Muscle of leg (tissue), 11 donors: ENCODE measurements around the gene OVCH1. TPM values are rescaled to one million over a fixed set of nuclear protein-coding genes. Genes with fewer than 3 reads are reported as not detected.
A peak's percentile ranks its signal among the peaks of the same experiment; 100 is the strongest.

Experiments
- DNase-seq: peaks from one replicate; pipeline ENCODE4 v3.0.0; 2013
- H3K27ac ChIP-seq: one replicate; pipeline ENCODE4 v1.5.1; 2013; ENCODE audit warnings: mild to moderate bottlenecking, low read length, control low read depth
- H3K27me3 ChIP-seq: one replicate; pipeline ENCODE4 v1.6.1; 2013; ENCODE audit warnings: low read length; ENCODE audit not compliant: control insufficient read depth, insufficient read depth
- H3K36me3 ChIP-seq: one replicate; pipeline ENCODE4 v1.6.1; 2013; ENCODE audit warnings: low read length; ENCODE audit not compliant: control insufficient read depth, insufficient read depth
- H3K4me1 ChIP-seq: one replicate; pipeline ENCODE4 v1.6.1; 2013; ENCODE audit warnings: low read length; ENCODE audit not compliant: control insufficient read depth, insufficient read depth
- H3K4me3 ChIP-seq: one replicate; pipeline ENCODE4 v1.5.1; 2013; ENCODE audit warnings: low read length, control low read depth
- H3K9me3 ChIP-seq: replicated peaks from 2 replicates; pipeline ENCODE4 v1.6.1; 2013; ENCODE audit warnings: low read depth, low read length; ENCODE audit not compliant: control insufficient read depth
- WGBS: methylation state at CpG from one replicate; pipeline ENCODE4 v1.1.5; 2013; ENCODE audit warnings: missing lambda C conversion rate; ENCODE audit not compliant: insufficient coverage; 5-methylcytosine and 5-hydroxymethylcytosine counted together
- polyA plus RNA-seq, 8 donors: library from polyadenylated mRNA; unstranded; fragments of 120-200 nt; gene quantifications; one replicate each; pipeline versions ENCODE4 v1.2.1 to v1.2.3, GENCODE V29; 2013; ENCODE audit warnings: inconsistent platforms in 1 of 8, low replicate concordance in 1 of 8; ENCODE audit not compliant: insufficient read length in 8 of 8, insufficient read depth in 1 of 8
- total RNA-seq: library from RNA; stranded (reverse); fragments of 120-200 nt; gene quantifications from one replicate; pipeline ENCODE4 v1.2.4, GENCODE V29; 2013

Gene OVCH1
- total and polyA plus RNA-seq, 9 donors, result 0.06 to 1.2 (median 0.21) TPM

DNA sequence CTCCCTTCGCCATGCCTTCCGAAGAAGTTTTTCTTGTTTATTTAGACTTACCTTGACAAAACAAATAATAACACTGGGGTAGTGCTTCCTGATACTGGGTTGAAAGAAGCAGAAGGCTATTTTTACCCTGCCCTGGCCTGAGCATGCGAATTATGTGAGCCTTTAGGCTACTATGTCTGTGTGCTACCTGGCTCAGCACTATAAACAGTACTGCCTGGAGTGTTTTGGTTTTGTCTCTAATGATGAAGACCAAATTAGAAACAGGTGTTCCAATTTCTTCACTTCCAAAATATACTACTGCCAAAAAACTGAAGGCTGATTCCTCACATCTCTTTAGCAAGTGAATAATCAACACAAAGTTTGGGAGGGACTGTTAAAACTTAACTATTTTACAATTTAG is 7.6 kb upstream of the OVCH1 start:
- no peaks in the 10 kb centered on the region for H3K27me3 ChIP-seq
- DNase-seq, result peak; percentile 28
- H3K36me3 ChIP-seq, result peaks cover 4% of the 10 kb centered on the region
- no peak overlapping the region for H3K4me3 ChIP-seq
- H3K9me3 ChIP-seq, result no peaks in the 10 kb centered on the region
- no peaks in the 10 kb centered on the region for H3K4me1 ChIP-seq
- no CpG with 5 or more reads among the region's 3 CpGs for WGBS
- no peak overlapping the region for H3K27ac ChIP-seq

DNA sequence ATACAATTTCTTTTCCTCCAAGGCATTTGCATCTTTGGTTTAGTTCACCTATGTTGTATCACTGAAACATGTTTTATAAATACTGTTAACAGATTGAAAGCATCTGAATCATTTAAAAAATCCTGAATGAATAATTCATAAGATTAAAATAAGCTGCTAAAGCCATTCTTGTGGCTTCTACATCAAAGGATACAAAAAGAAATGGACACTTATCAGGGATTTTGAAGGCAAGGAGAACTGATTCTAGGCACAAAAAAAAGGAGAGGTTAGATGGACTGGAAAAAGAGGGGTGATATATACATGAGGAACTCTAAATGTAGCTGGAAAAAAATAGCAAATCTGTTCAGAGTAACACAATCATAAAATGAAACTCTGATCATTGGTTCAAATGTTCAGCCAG is 5.8 kb upstream of the OVCH1 start:
- Histone ChIP-seq H3K27ac (no peak overlapping the region), H3K27me3 (no peaks in the 10 kb centered on the region), H3K4me1 (no peaks in the 10 kb centered on the region), H3K4me3 (no peak overlapping the region), H3K36me3 (peaks cover 2% of the 10 kb centered on the region), H3K9me3 (no peaks in the 10 kb centered on the region)
- DNase-seq, result no peak

DNA sequence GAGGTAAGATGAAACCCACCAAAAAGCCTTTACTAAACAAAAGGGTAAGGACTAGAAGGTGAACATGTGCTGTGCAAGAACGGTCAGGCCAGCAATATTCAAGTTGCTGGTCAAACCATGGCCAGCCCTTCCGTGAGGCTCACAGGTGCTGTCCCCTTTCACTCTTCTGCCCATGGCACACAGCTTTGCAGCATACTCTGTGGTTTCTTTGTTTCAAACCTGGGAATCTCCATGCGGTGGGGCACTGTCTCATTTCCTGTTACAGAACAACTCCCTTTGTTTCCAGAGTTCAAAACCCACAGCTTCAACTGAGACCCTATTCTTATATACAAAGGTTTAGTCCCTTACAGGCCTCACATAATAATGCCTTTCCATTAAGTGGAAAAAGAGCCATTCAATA is 1.7 kb upstream of the OVCH1 start:
- WGBS, result 80% methylated on average over 3 of the region's 3 CpGs
- Histone ChIP-seq H3K4me3 (no peak overlapping the region), H3K4me1 (no peaks in the 10 kb centered on the region), H3K27ac (no peak overlapping the region), H3K9me3 (no peaks in the 10 kb centered on the region), H3K27me3 (no peaks in the 10 kb centered on the region), H3K36me3 (peaks cover 2% of the 10 kb centered on the region)
- DNase-seq, result no peak

DNA sequence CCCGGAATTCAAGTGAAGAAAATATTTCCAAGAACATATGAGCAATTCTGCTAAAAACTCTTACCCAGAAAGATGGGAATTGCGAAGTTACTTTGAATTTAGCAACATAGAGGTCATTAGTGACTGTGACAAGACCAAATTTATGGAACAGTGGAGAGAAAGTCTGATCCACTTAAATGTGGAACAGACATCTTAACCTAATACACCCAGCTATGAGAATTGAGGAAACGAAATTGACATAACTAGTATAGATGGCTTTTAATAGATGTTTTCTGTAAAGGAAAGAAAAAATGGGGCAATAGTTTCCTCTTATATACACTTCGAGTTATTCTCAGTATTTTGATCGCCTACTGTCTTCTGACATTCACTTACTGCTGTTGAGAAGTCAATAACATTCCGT is 4.6 kb downstream of the OVCH1 start:
- WGBS, result no CpG with 5 or more reads among the region's 6 CpGs
- Histone ChIP-seq H3K36me3 (no peaks in the 10 kb centered on the region), H3K4me1 (no peaks in the 10 kb centered on the region), H3K27ac (no peak overlapping the region), H3K27me3 (no peaks in the 10 kb centered on the region), H3K4me3 (no peak overlapping the region), H3K9me3 (no peaks in the 10 kb centered on the region)
- DNase-seq, result peak; percentile 10

DNA sequence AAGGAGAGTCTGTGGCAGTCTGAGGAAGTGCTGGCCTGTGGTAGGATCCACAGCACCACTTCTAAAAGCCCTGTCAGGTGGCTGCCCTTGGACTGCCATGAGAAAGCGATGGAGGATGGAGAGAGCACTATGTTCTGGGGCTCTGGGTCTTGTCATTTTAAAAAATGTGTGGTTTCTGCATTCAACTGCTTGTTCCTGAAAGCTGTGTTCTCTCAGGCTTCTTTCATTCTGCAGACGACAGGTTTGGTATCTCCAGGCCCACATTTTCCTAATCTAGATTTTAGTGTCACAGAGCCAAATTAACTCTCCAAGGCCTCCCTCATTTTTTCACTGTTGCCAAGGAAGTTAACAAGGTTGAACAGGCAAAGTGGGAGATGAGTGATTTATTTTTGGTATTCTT is 10.5 kb downstream of the OVCH1 start:
- no peak overlapping the region for H3K27ac ChIP-seq
- DNase-seq, result no peak
- H3K4me3 ChIP-seq, result no peak overlapping the region
- H3K36me3 ChIP-seq, result peaks cover 2% of the 10 kb centered on the region
- H3K9me3 ChIP-seq, result no peaks in the 10 kb centered on the region
- H3K27me3 ChIP-seq, result no peaks in the 10 kb centered on the region
- H3K4me1 ChIP-seq, result no peaks in the 10 kb centered on the region
- WGBS, result no CpG with 5 or more reads among the region's 2 CpGs

DNA sequence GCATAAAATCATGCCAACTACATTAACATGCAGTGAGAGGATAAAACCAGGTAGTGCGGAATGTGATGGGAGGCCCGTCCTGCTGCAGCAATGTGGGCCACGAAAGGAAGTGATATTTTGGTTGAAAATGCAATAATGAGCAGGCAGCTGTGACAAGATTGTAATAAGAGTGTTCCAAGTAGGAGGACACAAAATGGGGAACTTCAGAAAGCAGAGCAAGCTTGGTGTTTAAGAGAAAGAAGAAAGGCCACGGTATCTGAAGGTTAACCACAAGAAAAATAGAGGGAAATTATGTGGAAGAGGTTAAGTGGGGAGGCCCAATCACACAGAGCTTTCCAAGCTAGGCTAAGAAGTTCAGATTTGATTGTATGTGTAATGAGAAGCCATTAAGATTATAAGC is 34.3 kb downstream of the OVCH1 start:
- no peaks in the 10 kb centered on the region for H3K27me3 ChIP-seq
- H3K4me3 ChIP-seq, result no peak overlapping the region
- H3K4me1 ChIP-seq, result no peaks in the 10 kb centered on the region
- 79% methylated on average over 3 of the region's 4 CpGs for WGBS
- no peak overlapping the region for H3K27ac ChIP-seq
- no peak for DNase-seq
- H3K9me3 ChIP-seq, result no peaks in the 10 kb centered on the region
- no peaks in the 10 kb centered on the region for H3K36me3 ChIP-seq

DNA sequence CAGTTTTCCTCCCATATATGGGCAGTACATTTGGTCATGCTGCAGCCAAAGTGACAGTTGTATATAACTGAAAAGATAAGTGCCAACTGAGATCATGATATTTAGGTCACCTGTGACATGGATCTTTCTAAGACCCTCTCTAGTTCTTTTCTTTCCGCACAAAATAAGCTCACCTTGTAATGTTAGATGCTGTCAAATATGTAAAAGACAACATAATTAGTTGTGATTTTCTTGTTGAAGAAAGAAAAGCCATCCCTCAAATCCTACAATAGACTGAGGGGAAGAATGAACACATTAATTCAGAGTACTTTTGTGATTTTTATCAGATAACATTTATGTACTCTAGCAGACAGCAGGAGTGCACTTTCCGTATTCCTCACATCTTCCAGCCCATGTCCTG is 37.4 kb downstream of the OVCH1 start:
- no peaks in the 10 kb centered on the region for H3K4me1 ChIP-seq
- no peaks in the 10 kb centered on the region for H3K9me3 ChIP-seq
- H3K27ac ChIP-seq, result no peak overlapping the region
- H3K27me3 ChIP-seq, result no peaks in the 10 kb centered on the region
- no peaks in the 10 kb centered on the region for H3K36me3 ChIP-seq
- H3K4me3 ChIP-seq, result no peak overlapping the region
- DNase-seq, result no peak
- WGBS, result no CpG with 5 or more reads among the region's 2 CpGs

DNA sequence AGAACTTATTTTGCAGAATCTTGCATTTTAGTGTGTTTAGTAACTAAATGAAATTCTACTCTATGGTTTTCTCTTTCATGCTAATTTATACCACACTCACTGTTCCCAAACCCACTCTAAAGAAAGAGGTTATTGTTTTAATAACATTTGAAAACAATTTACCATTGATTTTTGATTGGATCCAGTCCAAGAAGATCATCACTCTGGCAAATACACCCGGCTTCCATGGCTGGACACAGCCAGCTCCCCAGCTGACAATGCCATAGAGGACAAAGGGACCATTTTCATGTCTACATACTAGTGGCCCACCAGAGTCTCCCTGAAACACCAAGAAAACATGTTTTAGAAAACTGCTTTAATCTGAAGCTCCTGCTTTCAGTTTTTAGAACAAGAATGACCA is 42.4 kb downstream of the OVCH1 start:
- no peaks in the 10 kb centered on the region for H3K27me3 ChIP-seq
- no peak overlapping the region for H3K4me3 ChIP-seq
- H3K36me3 ChIP-seq, result no peaks in the 10 kb centered on the region
- H3K27ac ChIP-seq, result no peak overlapping the region
- H3K9me3 ChIP-seq, result no peaks in the 10 kb centered on the region
- no peaks in the 10 kb centered on the region for H3K4me1 ChIP-seq
- WGBS, result no CpG with 5 or more reads among the region's 1 CpG
- DNase-seq, result peak; percentile 40

DNA sequence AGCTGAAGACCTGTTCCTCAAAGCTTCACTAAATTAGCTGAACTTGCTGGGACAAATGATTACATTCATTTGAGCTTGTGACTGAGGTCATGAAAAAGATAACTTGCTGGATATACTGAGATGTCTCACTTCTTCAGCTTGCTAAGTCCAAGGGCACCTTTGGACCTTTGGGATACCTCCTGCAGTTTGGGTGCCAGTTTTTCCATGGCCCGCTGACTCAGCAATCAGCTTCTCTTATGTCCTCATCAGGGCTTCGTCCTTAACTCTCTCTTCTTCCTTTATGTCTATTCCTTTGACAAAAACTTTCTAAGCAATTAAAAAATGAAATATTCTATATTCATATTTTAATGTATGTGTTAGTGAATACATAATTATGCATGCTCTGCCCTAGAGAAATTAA is 45.6 kb downstream of the OVCH1 start:
- DNase-seq, result no peak
- H3K27ac ChIP-seq, result no peak overlapping the region
- H3K27me3 ChIP-seq, result no peaks in the 10 kb centered on the region
- no peak overlapping the region for H3K4me3 ChIP-seq
- no peaks in the 10 kb centered on the region for H3K9me3 ChIP-seq
- H3K36me3 ChIP-seq, result no peaks in the 10 kb centered on the region
- 80% methylated on average over 1 of the region's 2 CpGs for WGBS
- no peaks in the 10 kb centered on the region for H3K4me1 ChIP-seq

DNA sequence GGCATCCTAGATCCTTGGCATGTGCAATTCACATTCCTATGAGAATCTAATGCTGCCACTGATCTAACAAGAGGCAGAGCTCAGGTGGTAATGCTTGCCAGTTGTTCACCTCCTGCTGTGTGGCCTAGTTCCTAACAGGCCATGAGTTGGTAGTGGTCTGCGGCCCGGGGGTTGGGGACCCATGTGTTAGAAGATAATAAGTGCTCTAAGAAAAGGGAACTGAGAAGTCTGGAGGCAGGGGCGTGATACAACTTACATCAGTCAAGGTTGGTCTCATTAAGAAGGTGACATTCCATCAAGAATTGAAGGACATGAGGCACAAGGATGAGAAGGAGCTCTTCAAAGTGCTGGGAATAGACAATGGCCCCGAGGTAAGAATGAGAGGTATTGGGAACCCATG is 49.3 kb downstream of the OVCH1 start:
- H3K4me3 ChIP-seq, result no peak overlapping the region
- no peaks in the 10 kb centered on the region for H3K9me3 ChIP-seq
- DNase-seq, result no peak
- 69% methylated on average over 4 of the region's 4 CpGs for WGBS
- H3K4me1 ChIP-seq, result no peaks in the 10 kb centered on the region
- H3K27me3 ChIP-seq, result no peaks in the 10 kb centered on the region
- no peak overlapping the region for H3K27ac ChIP-seq
- H3K36me3 ChIP-seq, result no peaks in the 10 kb centered on the region

DNA sequence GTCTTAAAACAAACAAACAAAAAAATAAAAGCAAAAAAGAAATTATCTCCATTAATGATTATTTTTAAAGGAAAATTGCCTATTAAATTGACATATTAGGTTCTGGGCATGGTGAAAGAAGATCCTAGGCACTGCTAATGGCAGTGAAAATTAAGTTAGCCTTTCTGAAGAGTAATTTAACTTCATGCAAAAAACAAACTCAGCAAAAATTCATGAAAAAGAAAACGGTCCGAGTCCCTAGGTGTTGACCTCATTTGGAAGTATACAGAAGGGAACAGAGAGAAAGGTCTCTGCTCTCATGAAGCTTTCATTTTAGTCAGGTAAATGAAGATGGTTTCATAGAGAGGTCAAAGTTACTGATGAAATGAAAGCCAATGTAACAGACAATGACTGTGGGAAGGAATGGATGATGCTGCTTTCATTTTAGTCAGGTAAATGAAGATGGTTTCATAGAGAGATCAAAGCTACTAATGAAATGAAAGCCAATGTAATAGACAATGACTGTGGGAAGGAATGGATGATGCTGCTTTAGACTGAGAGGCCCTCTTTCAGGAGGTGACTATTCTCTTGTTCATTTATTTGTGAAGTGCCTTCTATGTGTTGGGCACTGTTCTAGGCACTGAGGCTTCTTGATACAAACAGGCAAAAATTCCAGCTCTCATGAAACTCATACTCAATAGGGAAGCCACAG is 50.1 kb downstream of the OVCH1 start:
- H3K27me3 ChIP-seq, result no peaks in the 10 kb centered on the region
- H3K36me3 ChIP-seq, result no peaks in the 10 kb centered on the region
- no peak overlapping the region for H3K27ac ChIP-seq
- no peak for DNase-seq
- no peaks in the 10 kb centered on the region for H3K4me1 ChIP-seq
- WGBS, result 86% methylated on average over 2 of the region's 2 CpGs
- no peaks in the 10 kb centered on the region for H3K9me3 ChIP-seq
- no peak overlapping the region for H3K4me3 ChIP-seq
